ENCODE measurements around the gene MYL9. TPM values are rescaled to one million over a fixed set of nuclear protein-coding genes. Genes with fewer than 3 reads are reported as not detected.

Gene MYL9
- total and polyA plus RNA-seq, 2 of the 4 experiments (the other 2 are of a cell fraction): 97.5 to 425 TPM

GRCh38 chr20:36582322-36582721 is 41.0 kb downstream of the MYL9 start:
- Histone ChIP-seq H2BK120ac (ENCODE audit: low read depth, low read length) (no peak overlapping the region), H4K5ac (ENCODE audit: low read depth, low read length) (no peak overlapping the region), H3K18ac (ENCODE audit: low read depth, low read length) (no peak overlapping the region), H3K9me1 (ENCODE audit: insufficient read depth, low read length) (peaks cover 12% of the 10 kb centered on the region), H3K4me1 (ENCODE audit: control insufficient read depth, insufficient read depth, low read length) (no peaks in the 10 kb centered on the region), H3K27ac (ENCODE audit: insufficient read depth, low read length) (no peak overlapping the region), H3K36me3 (ENCODE audit: control insufficient read depth, insufficient read depth, low read length) (peaks cover 34% of the 10 kb centered on the region), H3K79me1 (ENCODE audit: low read depth in 1 of 2, low read length in 2 of 2) (peaks cover 19 to 29% of the 10 kb centered on the region in 2 experiments), H2BK5ac (ENCODE audit: low read depth, low read length, poor library complexity, severe bottlenecking) (no peak overlapping the region), H4K20me1 (ENCODE audit: insufficient read depth, low read length) (peaks cover 16% of the 10 kb centered on the region), H3K4me3 (ENCODE audit: insufficient read depth, low read depth, low read length) (no peak overlapping the region), H3K23ac (ENCODE audit: low read depth, low read length) (no peak overlapping the region), H3K56ac (ENCODE audit: extremely low read depth, insufficient read depth, low read length) (no peak overlapping the region), H3K9me3 (ENCODE audit: control insufficient read depth, insufficient read depth, low read length) (no peaks in the 10 kb centered on the region), H4K91ac (ENCODE audit: insufficient read depth, low read depth, low read length) (no peak overlapping the region), H2BK20ac (ENCODE audit: low read depth, low read length) (no peak overlapping the region), H3K14ac (replicated peaks; ENCODE audit: low read depth, low read length) (no peak overlapping the region), H3K4me2 (ENCODE audit: low read depth, low read length) (no peak overlapping the region), H3K9ac (ENCODE audit: low read depth, low read length) (no peak overlapping the region), H2AK9ac (replicated peaks; ENCODE audit: low read depth, low read length, poor library complexity) (no peak overlapping the region), H2AFZ (replicated peaks; ENCODE audit: low read length, poor library complexity) (no peak overlapping the region), H4K8ac (ENCODE audit: low read depth in 2 of 2, low read length in 2 of 2) (no peak overlapping the region), H3K4ac (ENCODE audit: low read depth, low read length) (no peak overlapping the region), H2AK5ac (ENCODE audit: low read depth, low read length) (no peak overlapping the region), H2BK15ac (ENCODE audit: low read depth, low read length) (no peak overlapping the region), H3K27me3 (ENCODE audit: control insufficient read depth, insufficient read depth, low read length) (no peaks in the 10 kb centered on the region)
- DNase-seq (no peak), ATAC-seq (ENCODE audit: low read depth) (no peak)
- dilution Hi-C loops (cut with HindIII; ENCODE audit: low sequenced_read_pairs, unreplicated experiment): no loop called here
- intact Hi-C loops (cut with micrococcal nuclease): no loop called here
- in situ Hi-C loops (cut with MboI; ENCODE audit: low sequenced_read_pairs): no loop called here
- no TSS peak for BruUV-seq (replicated peaks)
- TF ChIP-seq MAFK (IDR thresholded peaks at IDR 0.05; ENCODE audit: low read depth, low read length) (no peak), CTCF (conservative IDR thresholded peaks at IDR 0.05; ENCODE audit: low read depth, low read length) (no peak), NFE2L2 (IDR thresholded peaks at IDR 0.05; ENCODE audit: low read depth, low read length) (no peak)
- ChIA-PET POLR2A (ENCODE audit: unreplicated experiment) (no interaction called here), CTCF (interaction anchor here (0.7 kb wide), 1 partner anchor 24 kb away, joined by 3 read pairs; no protein-coding TSS in a partner anchor)
- WGBS, 2 experiments (ENCODE audit: extremely low coverage in 2 of 2, insufficient read length in 1 of 2): no CpG with 5 or more reads among the region's 4 CpGs
